ENCODE measurements around the gene CLIC5.

GRCh38 chr6:45892196-45892595 is 123.5 kb downstream of the CLIC5 start:
- TF ChIP-seq POLR2A (IDR thresholded peaks at IDR 0.05) = no peak
- no peak for TF ChIP-seq CTCF (IDR thresholded peaks at IDR 0.05)

Measured in adrenal gland (tissue), 5 donors.